H1 (cell line): ENCODE results near the gene GCSAML. TPM values are rescaled to one million over a fixed set of nuclear protein-coding genes. Genes with fewer than 3 reads are reported as not detected.

ENCODE experiments used
- CTCF ChIA-PET: fragments of 300-600 bp; sonication (Branson Sonifier 250); formaldehyde crosslinking; loops from one replicate; lab custom pipeline; 2021; ENCODE audit not compliant: partially characterized antibody; lab: Charles Lee
- POLR2A ChIA-PET: fragments of 300-600 bp; sonication (Branson Sonifier 250); formaldehyde crosslinking; loops from one replicate; lab custom pipeline; 2021; ENCODE audit warnings: inconsistent platforms; ENCODE audit not compliant: partially characterized antibody; lab: Charles Lee
- DNase-seq, 2 experiments: peaks; one replicate each; pipeline versions ENCODE4 v3.0.0 to v3.0.0-alpha.2; 2010 to 2022; ENCODE audit warnings: low spot score in 2 of 2, low read depth in 1 of 2, mixed read lengths in 1 of 2
- FAIRE-seq: peaks from 2 replicates; lab custom pipeline; 2011; peaks lifted over from hg19 to GRCh38; lab: Jason Lieb, UNC
- H2AFZ ChIP-seq: 2 replicates; pipeline ENCODE4 v1.8.1; 2012; ENCODE audit warnings: low read length, inconsistent platforms
- H2AK5ac ChIP-seq: 2 replicates; pipeline ENCODE4 v1.6.1; 2013; ENCODE audit warnings: low read depth, low read length
- H2BK120ac ChIP-seq: replicated peaks from 2 replicates; pipeline ENCODE3; 2013; ENCODE audit warnings: low read depth, low read length, inconsistent platforms
- H2BK12ac ChIP-seq: 2 replicates; pipeline ENCODE4 v1.6.1; 2013; ENCODE audit warnings: low read depth, low read length
- H2BK15ac ChIP-seq: 2 replicates; pipeline ENCODE4 v1.6.1; 2013; ENCODE audit warnings: low read length
- H2BK20ac ChIP-seq: 2 replicates; pipeline ENCODE4 v1.6.1; 2013; ENCODE audit warnings: low read length
- H2BK5ac ChIP-seq: 2 replicates; pipeline ENCODE4 v1.6.1; 2013; ENCODE audit warnings: low read depth, low read length
- H3K14ac ChIP-seq: 2 replicates; pipeline ENCODE4 v1.6.1; 2013; ENCODE audit warnings: inconsistent platforms; ENCODE audit not compliant: insufficient read length
- H3K18ac ChIP-seq: 2 replicates; pipeline ENCODE4 v1.6.1; 2013; ENCODE audit warnings: low read length; ENCODE audit errors: extremely low read depth
- H3K23ac ChIP-seq: 2 replicates; pipeline ENCODE4 v1.6.1; 2013; ENCODE audit warnings: inconsistent platforms; ENCODE audit not compliant: insufficient read length
- H3K23me2 ChIP-seq: 2 replicates; pipeline ENCODE4 v1.6.1; 2013; ENCODE audit warnings: low read depth, low read length
- H3K27ac ChIP-seq: 2 replicates; pipeline ENCODE4 v1.6.1; 2011; ENCODE audit warnings: low read depth, low read length, inconsistent platforms
- H3K27me3 ChIP-seq, 4 experiments: replicated peaks in 1 of 4; 1 replicate in 1 of 4; 2 replicates in 3 of 4; pipeline versions ENCODE4 v1.6.1 to v1.8.1; 2011 to 2013; ENCODE audit warnings: low read length in 3 of 4, mild to moderate bottlenecking in 3 of 4, inconsistent platforms in 2 of 4, mixed read lengths in 2 of 4, moderate library complexity in 1 of 4; ENCODE audit not compliant: control insufficient read depth in 3 of 4, insufficient read depth in 3 of 4; ENCODE audit errors: extremely low read depth in 1 of 4
- H3K36me3 ChIP-seq, 4 experiments: 2 replicates each; pipeline versions ENCODE4 v1.6.1 to v1.8.1; 2011 to 2013; ENCODE audit warnings: mild to moderate bottlenecking in 4 of 4, low read length in 3 of 4, moderate library complexity in 2 of 4, control low read depth in 1 of 4, inconsistent platforms in 1 of 4; ENCODE audit not compliant: insufficient read depth in 4 of 4, control insufficient read depth in 2 of 4
- H3K4ac ChIP-seq: replicated peaks from 2 replicates; pipeline ENCODE3; 2013; ENCODE audit warnings: low read length, low read depth, mixed read lengths, inconsistent platforms; ENCODE audit not compliant: insufficient read length
- H3K4me1 ChIP-seq, 4 experiments: replicated peaks in 1 of 4; 1 replicate in 1 of 4; 2 replicates in 3 of 4; pipeline versions ENCODE4 v1.6.1 to v1.8.1; 2011 to 2013; ENCODE audit warnings: low read length in 3 of 4, inconsistent platforms in 2 of 4, mixed read lengths in 1 of 4; ENCODE audit not compliant: insufficient read depth in 4 of 4, control insufficient read depth in 3 of 4
- H3K4me2 ChIP-seq, 2 experiments: 2 replicates each; pipeline versions ENCODE4 v1.6.1 to v1.8.1; 2011 to 2013; ENCODE audit warnings: low read depth in 2 of 2, low read length in 2 of 2, control low read depth in 1 of 2, inconsistent platforms in 1 of 2, mild to moderate bottlenecking in 1 of 2; ENCODE audit not compliant: insufficient read depth in 1 of 2
- H3K4me3 ChIP-seq, 4 experiments: fragments of 200-600, 300-600 bp in 1 of 4; sonication (generic), shearing (Covaris generic), sonication (Bioruptor Twin) in 1 of 4; 2 replicates each; pipeline versions ENCODE4 v1.5.1 to v1.8.1; 2011 to 2016; ENCODE audit warnings: low read length in 4 of 4, low read depth in 3 of 4, control low read depth in 2 of 4, inconsistent platforms in 2 of 4, mild to moderate bottlenecking in 2 of 4, mixed read lengths in 1 of 4, moderate library complexity in 1 of 4; ENCODE audit not compliant: insufficient read depth in 2 of 4; ENCODE audit errors: extremely low read depth in 1 of 4
- H3K56ac ChIP-seq: replicated peaks from 2 replicates; pipeline ENCODE3; 2013; ENCODE audit warnings: low read depth, mild to moderate bottlenecking, mixed read lengths, low read length, inconsistent platforms; ENCODE audit not compliant: insufficient read length
- H3K79me1 ChIP-seq: 2 replicates; pipeline ENCODE4 v1.6.1; 2013; ENCODE audit warnings: low read depth, low read length, control low read depth
- H3K79me2 ChIP-seq, 2 experiments: 2 replicates each; pipeline versions ENCODE4 v1.6.1 to v1.8.1; 2012 to 2013; ENCODE audit warnings: low read length in 2 of 2, mild to moderate bottlenecking in 2 of 2, inconsistent platforms in 1 of 2; ENCODE audit not compliant: insufficient read depth in 2 of 2, control insufficient read depth in 1 of 2
- H3K9ac ChIP-seq, 4 experiments: replicated peaks in 1 of 4; 1 replicate in 1 of 4; 2 replicates in 3 of 4; pipeline versions ENCODE4 v1.6.1 to v1.8.1; 2011 to 2013; ENCODE audit warnings: low read depth in 3 of 4, low read length in 3 of 4, control low read depth in 2 of 4, mild to moderate bottlenecking in 2 of 4, moderate library complexity in 2 of 4, inconsistent platforms in 1 of 4; ENCODE audit errors: extremely low read depth in 1 of 4
- H3K9me3 ChIP-seq, 2 experiments: 2 replicates each; pipeline versions ENCODE4 v1.6.1 to v1.8.1; 2012 to 2013; ENCODE audit warnings: mild to moderate bottlenecking in 2 of 2, moderate library complexity in 2 of 2, control low read depth in 1 of 2, inconsistent platforms in 1 of 2, low read depth in 1 of 2, low read length in 1 of 2, mixed read lengths in 1 of 2; ENCODE audit not compliant: insufficient read depth in 2 of 2
- H4K20me1 ChIP-seq, 2 experiments: replicated peaks in 1 of 2; 2 replicates each; pipeline versions ENCODE3 to v1.8.1; 2011 to 2013; ENCODE audit warnings: inconsistent platforms in 2 of 2, low read length in 2 of 2, mild to moderate bottlenecking in 1 of 2; ENCODE audit not compliant: insufficient read depth in 2 of 2, control insufficient read depth in 1 of 2
- H4K5ac ChIP-seq: 2 replicates; pipeline ENCODE4 v1.6.1; 2013; ENCODE audit warnings: low read length, low read depth, mixed read lengths, inconsistent platforms; ENCODE audit not compliant: insufficient read length
- H4K8ac ChIP-seq: 2 replicates; pipeline ENCODE4 v1.8.0; 2013; ENCODE audit warnings: mild to moderate bottlenecking, moderate library complexity, low read length, inconsistent platforms; ENCODE audit not compliant: insufficient read depth; ENCODE audit errors: extremely low read depth
- H4K91ac ChIP-seq: replicated peaks from 2 replicates; pipeline ENCODE3; 2013; ENCODE audit warnings: low read length, mixed read lengths, inconsistent platforms; ENCODE audit not compliant: insufficient read length
- CEBPB ChIP-seq: IDR thresholded peaks from 2 replicates; pipeline ENCODE4 v1.6.1; 2012; ENCODE audit warnings: low read depth, low read length
- EGR1 ChIP-seq: IDR thresholded peaks from 2 replicates; pipeline ENCODE4 v1.6.1; 2011; ENCODE audit warnings: low read depth, low read length, borderline replicate concordance
- GABPA ChIP-seq: IDR thresholded peaks from 2 replicates; pipeline ENCODE4 v1.6.1; 2011; ENCODE audit warnings: mild to moderate bottlenecking, low read length, moderate library complexity, borderline replicate concordance; ENCODE audit not compliant: insufficient read depth
- GTF2F1 ChIP-seq: IDR thresholded peaks from 2 replicates; pipeline ENCODE4 v1.6.1; 2012; ENCODE audit warnings: low read depth, low read length, improper control_type of control experiment, borderline replicate concordance
- HDAC2 ChIP-seq, 2 experiments: fragments of 300-600 bp in 1 of 2; sonication (generic) in 1 of 2; IDR thresholded peaks; 2 replicates each; pipeline ENCODE4 v1.6.1; 2011 to 2012; ENCODE audit warnings: low read depth in 2 of 2, low read length in 2 of 2, mild to moderate bottlenecking in 2 of 2, moderate library complexity in 2 of 2, borderline replicate concordance in 1 of 2, inconsistent platforms in 1 of 2
- JUND ChIP-seq: IDR thresholded peaks from 2 replicates; pipeline ENCODE4 v1.6.1; 2011; ENCODE audit warnings: mild to moderate bottlenecking, improper control_type of control experiment, low read length
- KDM4A ChIP-seq: IDR thresholded peaks from one replicate; pipeline ENCODE4 v1.7.1; 2012; ENCODE audit warnings: low read depth, mild to moderate bottlenecking, moderate library complexity, low read length, inconsistent platforms; ENCODE audit not compliant: severe bottlenecking
- MAFK ChIP-seq: IDR thresholded peaks from 2 replicates; pipeline ENCODE4 v1.6.1; 2012; ENCODE audit warnings: low read depth, mild to moderate bottlenecking, improper control_type of control experiment, low read length
- POLR2A ChIP-seq, 2 experiments: IDR thresholded peaks; 1 replicate in 1 of 2; 2 replicates in 1 of 2; pipeline ENCODE4 v1.6.1; 2011; ENCODE audit warnings: low read depth in 2 of 2, low read length in 2 of 2, mild to moderate bottlenecking in 2 of 2; ENCODE audit errors: control extremely low read depth in 1 of 2
- SP1 ChIP-seq: IDR thresholded peaks from 2 replicates; pipeline ENCODE4 v1.6.1; 2011; ENCODE audit warnings: low read depth, low read length
- SRF ChIP-seq: IDR thresholded peaks from 2 replicates; pipeline ENCODE4 v1.6.1; 2011; ENCODE audit warnings: mild to moderate bottlenecking, low read depth, low read length, moderate library complexity
- TAF7 ChIP-seq: optimal IDR thresholded peaks from 2 replicates; pipeline ENCODE3; 2011; ENCODE audit warnings: low read depth, mild to moderate bottlenecking, inconsistent platforms, low read length, moderate library complexity, borderline replicate concordance
- WGBS, 2 experiments: shearing (Covaris generic) in 1 of 2; methylation state at CpG; one replicate each; pipeline versions ENCODE4 v1.1.6 to v1.1.7; 2013 to 2015; ENCODE audit warnings: low lambda C conversion rate in 2 of 2, mixed read lengths in 2 of 2, inconsistent platforms in 1 of 2, low coverage in 1 of 2, missing lambda C conversion rate in 1 of 2; ENCODE audit not compliant: insufficient replicate concordance in 2 of 2, insufficient coverage in 1 of 2, insufficient read length in 1 of 2; ENCODE audit errors: extremely low coverage in 1 of 2, missing lambda C conversion rate in 1 of 2; 5-methylcytosine and 5-hydroxymethylcytosine counted together
- polyA plus RNA-seq, 7 experiments: library from polyadenylated mRNA; depleted of rRNA in 3 of 7; stranded (reverse) in 5 of 7; unstranded in 2 of 7; fragments of >200 nt in 5 of 7; fragments of 200-250 nt in 2 of 7; gene quantifications; 1 replicate in 5 of 7; 2 replicates in 1 of 7; 4 replicates in 1 of 7; pipeline versions ENCODE4 v1.2.1 to v1.2.3, GENCODE V29; 2011 to 2013; ENCODE audit warnings: missing spikeins in 2 of 7, mixed read lengths in 2 of 7
- total RNA-seq: library from RNA; stranded (reverse); fragmentation: NEBNext Ultra II Directional; extraction: Animal tissue kit (Norgen Biotek cat#: 25700); gene quantifications from 2 replicates; pipeline ENCODE4 v1.2.1, GENCODE V29; 2021
- TF ChIP-seq, protein P1 (sequence below): IDR thresholded peaks from 2 replicates; pipeline ENCODE4 v1.6.1; 2012; ENCODE audit warnings: inconsistent platforms

The GCSAML gene
- total and polyA plus RNA-seq, 2 of the 8 experiments (the other 6 are each of a cell fraction or from before 2014, with no cell fraction given) = not detected

DNA sequence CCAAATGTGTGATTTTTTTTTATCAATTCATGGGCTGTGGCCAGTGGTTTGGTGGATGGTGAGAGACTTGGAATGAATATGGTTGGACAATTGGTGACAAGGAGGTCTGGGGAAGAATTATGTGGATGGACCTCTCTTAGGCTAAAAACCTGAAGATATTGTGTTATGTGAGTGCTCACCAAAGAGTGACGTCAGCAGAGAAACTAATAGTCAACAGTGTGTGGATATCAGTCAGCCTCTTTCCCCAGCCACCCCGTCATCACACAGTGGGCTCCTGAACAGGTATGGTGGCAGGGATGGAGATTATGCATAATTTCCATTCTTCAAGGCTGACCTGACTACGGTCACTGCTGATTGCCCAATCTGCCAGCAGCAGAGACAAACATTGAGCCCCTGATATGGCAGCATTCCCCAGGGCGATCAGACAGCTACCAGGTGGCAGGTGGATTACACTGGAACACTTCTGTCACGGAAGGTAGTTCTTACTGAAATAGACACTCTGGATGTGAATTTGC is 30.1 kb downstream of the GCSAML start:
- H2BK12ac ChIP-seq = no peak overlapping the region
- H3K4me1 ChIP-seq = no peaks in the 10 kb centered on the region
- no peak overlapping the region for H2BK5ac ChIP-seq
- H3K4me2 ChIP-seq = no peak overlapping the region
- H4K8ac ChIP-seq = no peak overlapping the region; the same call in 1 of the 2 replicates
- H3K14ac ChIP-seq = no peak overlapping the region
- H4K91ac ChIP-seq = no peak overlapping the region
- no peaks in the 10 kb centered on the region for H3K23me2 ChIP-seq
- no peaks in the 10 kb centered on the region for H4K20me1 ChIP-seq
- no peak overlapping the region for H3K27ac ChIP-seq
- POLR2A ChIA-PET = interaction anchor here (0.6 kb wide), 1 partner anchor 283 kb away, joined by 4 read pairs; no protein-coding TSS in a partner anchor
- no peak for DNase-seq
- H3K18ac ChIP-seq = no peak overlapping the region
- no peaks in the 10 kb centered on the region for H3K79me1 ChIP-seq
- H3K9ac ChIP-seq = no peak overlapping the region
- H2BK120ac ChIP-seq = no peak overlapping the region
- no peaks in the 10 kb centered on the region for H3K27me3 ChIP-seq
- H4K5ac ChIP-seq = no peak overlapping the region
- WGBS, 2 experiments = 84% methylated on average over 5 of the region's 5 CpGs; no CpG with 5 or more reads in 1 of the 2 experiments
- H3K56ac ChIP-seq = no peak overlapping the region
- no peak overlapping the region for H3K4ac ChIP-seq
- no peak overlapping the region for H2BK20ac ChIP-seq
- H2AFZ ChIP-seq = no peak overlapping the region
- no peaks in the 10 kb centered on the region for H3K79me2 ChIP-seq
- peaks cover 21 to 39% of the 10 kb centered on the region in 2 experiments; a peak in 2 of 4 replicates for H3K9me3 ChIP-seq
- H3K36me3 ChIP-seq = no peaks in the 10 kb centered on the region
- H3K23ac ChIP-seq = no peak overlapping the region
- H2BK15ac ChIP-seq = no peak overlapping the region
- H2AK5ac ChIP-seq = no peak overlapping the region
- H3K4me3 ChIP-seq = no peak overlapping the region
- FAIRE-seq = no peak
- CTCF ChIA-PET = interaction anchor here (1.2 kb wide), 1 partner anchor 92 kb away, joined by 3 read pairs; no protein-coding TSS in a partner anchor
- TF ChIP-seq HDAC2 (IDR thresholded peaks at IDR 0.05; ENCODE audit: borderline replicate concordance in 1 of 2, low read depth in 2 of 2, low read length in 2 of 2) (no peak), EGR1 (no peak), MAFK (no peak), KDM4A (no peak), POLR2A (IDR thresholded peaks at IDR 0.05; ENCODE audit: control extremely low read depth in 1 of 2, low read depth in 2 of 2, low read length in 2 of 2) (no peak), GTF2F1 (no peak), CEBPB (no peak), SP1 (no peak), TAF7 (no peak), GABPA (no peak), SRF (no peak), JUND (no peak)
- TF ChIP-seq, protein P1, sequence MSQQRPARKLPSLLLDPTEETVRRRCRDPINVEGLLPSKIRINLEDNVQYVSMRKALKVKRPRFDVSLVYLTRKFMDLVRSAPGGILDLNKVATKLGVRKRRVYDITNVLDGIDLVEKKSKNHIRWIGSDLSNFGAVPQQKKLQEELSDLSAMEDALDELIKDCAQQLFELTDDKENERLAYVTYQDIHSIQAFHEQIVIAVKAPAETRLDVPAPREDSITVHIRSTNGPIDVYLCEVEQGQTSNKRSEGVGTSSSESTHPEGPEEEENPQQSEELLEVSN = no peak
